ENCODE measurements around the gene SEZ6L.

DNA sequence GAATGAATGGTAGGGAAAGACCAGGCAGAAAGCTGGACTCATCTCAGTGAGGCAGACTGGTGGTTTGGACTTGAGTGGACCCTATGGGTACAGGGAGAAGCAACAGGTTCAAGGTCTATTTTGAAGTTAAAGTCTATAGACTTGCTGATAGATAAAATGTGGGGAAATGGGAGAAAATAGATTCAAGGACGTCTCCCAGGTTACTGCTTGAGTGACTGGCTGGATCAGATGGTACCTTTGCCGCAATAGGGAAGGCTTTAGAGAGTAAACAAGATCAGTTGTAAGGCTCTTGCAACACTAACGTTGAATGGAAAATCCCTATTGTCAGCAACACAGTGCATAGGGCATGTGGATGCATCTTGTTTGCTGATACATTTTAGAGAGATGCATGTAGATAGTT, 27.4 kb downstream of the SEZ6L start:
- TF ChIP-seq, protein P1, sequence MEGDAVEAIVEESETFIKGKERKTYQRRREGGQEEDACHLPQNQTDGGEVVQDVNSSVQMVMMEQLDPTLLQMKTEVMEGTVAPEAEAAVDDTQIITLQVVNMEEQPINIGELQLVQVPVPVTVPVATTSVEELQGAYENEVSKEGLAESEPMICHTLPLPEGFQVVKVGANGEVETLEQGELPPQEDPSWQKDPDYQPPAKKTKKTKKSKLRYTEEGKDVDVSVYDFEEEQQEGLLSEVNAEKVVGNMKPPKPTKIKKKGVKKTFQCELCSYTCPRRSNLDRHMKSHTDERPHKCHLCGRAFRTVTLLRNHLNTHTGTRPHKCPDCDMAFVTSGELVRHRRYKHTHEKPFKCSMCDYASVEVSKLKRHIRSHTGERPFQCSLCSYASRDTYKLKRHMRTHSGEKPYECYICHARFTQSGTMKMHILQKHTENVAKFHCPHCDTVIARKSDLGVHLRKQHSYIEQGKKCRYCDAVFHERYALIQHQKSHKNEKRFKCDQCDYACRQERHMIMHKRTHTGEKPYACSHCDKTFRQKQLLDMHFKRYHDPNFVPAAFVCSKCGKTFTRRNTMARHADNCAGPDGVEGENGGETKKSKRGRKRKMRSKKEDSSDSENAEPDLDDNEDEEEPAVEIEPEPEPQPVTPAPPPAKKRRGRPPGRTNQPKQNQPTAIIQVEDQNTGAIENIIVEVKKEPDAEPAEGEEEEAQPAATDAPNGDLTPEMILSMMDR (IDR thresholded peaks at IDR 0.05 in 2 of 3, conservative IDR thresholded peaks at IDR 0.05 in 1 of 3; ENCODE audit: borderline replicate concordance in 1 of 3, insufficient read depth in 1 of 3, low read depth in 2 of 3, low read length in 2 of 3): no peak
- TF ChIP-seq EZH2 (IDR thresholded peaks at IDR 0.05): no peak
- no peak for TF ChIP-seq POLR2AphosphoS5 (IDR thresholded peaks at IDR 0.05; ENCODE audit: low read depth, low read length)
- no peak for TF ChIP-seq POLR2A (IDR thresholded peaks at IDR 0.05; ENCODE audit: borderline replicate concordance, extremely low read depth, insufficient read depth, insufficient read length)
- no peak for TF ChIP-seq SRF (IDR thresholded peaks at IDR 0.05; ENCODE audit: low read depth)
- TF ChIP-seq CEBPB (IDR thresholded peaks at IDR 0.05; ENCODE audit: low read depth): no peak
- no peak for TF ChIP-seq FOSL1 (IDR thresholded peaks at IDR 0.05; ENCODE audit: low read depth)
- TF ChIP-seq SIN3A (IDR thresholded peaks at IDR 0.05; ENCODE audit: low read depth): no peak
- no peak for TF ChIP-seq SP1 (IDR thresholded peaks at IDR 0.05; ENCODE audit: low read depth)

Data from HCT116 (cell line).